HG03571 (cell line): ENCODE data around the gene GALNT16.
"Not testable (repeated sequence)": the region's sequence is repeated elsewhere in the genome, so short reads cannot be mapped to it uniquely, and the experiment has no call there.

Source experiments
- ATAC-seq: cut with Tn5 transposase; IDR thresholded peaks from one replicate; pipeline ENCODE4 v1.9.1; 2021; ENCODE audit not compliant: unreplicated experiment

GALNT16 gene

GRCh38 chr14:69259168-69259526, 811 bp upstream of the GALNT16 start:
- no peak for ATAC-seq

GRCh38 chr14:69260190-69260860, 367 bp downstream of the GALNT16 start:
- ATAC-seq, result no peak

GRCh38 chr14:69260861-69261564, 1.1 kb downstream of the GALNT16 start:
- ATAC-seq, result no peak

GRCh38 chr14:69261761-69262331, 1.9 kb downstream of the GALNT16 start:
- no peak for ATAC-seq

- ATAC-seq, result no peak
Observed at GRCh38 chr14:69262516-69262915, 2.6 kb downstream of the GALNT16 start.

GRCh38 chr14:69263364-69263763, 3.4 kb downstream of the GALNT16 start:
- ATAC-seq, result no peak

- ATAC-seq, result no peak
Observed at GRCh38 chr14:69263771-69264170, 3.8 kb downstream of the GALNT16 start.

- ATAC-seq, result no peak
Observed at GRCh38 chr14:69266572-69267345, 6.8 kb downstream of the GALNT16 start.

- no peak for ATAC-seq
Observed at GRCh38 chr14:69267492-69267891, 7.5 kb downstream of the GALNT16 start.

- ATAC-seq, result no peak
Observed at GRCh38 chr14:69268223-69268622, 8.3 kb downstream of the GALNT16 start.

GRCh38 chr14:69268763-69269162, 8.8 kb downstream of the GALNT16 start:
- ATAC-seq, result no peak

GRCh38 chr14:69269381-69269780, 9.4 kb downstream of the GALNT16 start:
- no peak for ATAC-seq

- no peak for ATAC-seq
Observed at GRCh38 chr14:69270097-69270496, 10.1 kb downstream of the GALNT16 start.

GRCh38 chr14:69270795-69271708, 11.1 kb downstream of the GALNT16 start:
- ATAC-seq, result no peak

GRCh38 chr14:69274321-69274720, 14.4 kb downstream of the GALNT16 start:
- ATAC-seq, result no peak

GRCh38 chr14:69275331-69275730, 15.4 kb downstream of the GALNT16 start:
- no peak for ATAC-seq

- not testable (repeated sequence) for ATAC-seq
Observed at GRCh38 chr14:69277356-69277755, 17.4 kb downstream of the GALNT16 start.

- ATAC-seq, result no peak
Observed at GRCh38 chr14:69280746-69281291, 20.9 kb downstream of the GALNT16 start.

- ATAC-seq, result no peak
Observed at GRCh38 chr14:69281450-69282169, 21.7 kb downstream of the GALNT16 start.

GRCh38 chr14:69282448-69282847, 22.5 kb downstream of the GALNT16 start:
- no peak for ATAC-seq
